PC-9 (cell line): ENCODE results near the gene ACOT12. TPM values are rescaled to one million over a fixed set of nuclear protein-coding genes. Genes with fewer than 3 reads are reported as not detected.

Source experiments
- BruUV-seq: library from RNA; stranded (reverse); fragments of 400-500 nt; replicated peaks from 2 replicates; lab custom pipeline; 2021; lab: Mats Ljungman, UMichigan
- CTCF ChIA-PET: fragments of 300-600 bp; sonication (Branson Sonifier 250); formaldehyde crosslinking; loops from one replicate; lab custom pipeline; 2022; ENCODE audit warnings: antibody characterized with exemption; lab: Charles Lee
- POLR2A ChIA-PET: fragments of 300-600 bp; sonication (Branson Sonifier 250); formaldehyde crosslinking; loops from one replicate; lab custom pipeline; 2022; ENCODE audit warnings: antibody characterized with exemption; ENCODE audit not compliant: unreplicated experiment; lab: Charles Lee
- DNase-seq, 2 experiments: peaks; one replicate each; pipeline versions ENCODE4 v3.0.0 to v3.0.0-alpha.2; 2015 to 2022; ENCODE audit warnings: mixed read lengths in 1 of 2
- H2AFZ ChIP-seq: fragments of 200-600 bp; sonication (generic); 2 replicates; pipeline ENCODE4 v1.8.1; 2017; ENCODE audit warnings: antibody characterized with exemption
- H3F3A ChIP-seq: fragments of 200-600 bp; sonication (generic); 2 replicates; pipeline ENCODE4 v1.8.1; 2017; ENCODE audit warnings: antibody characterized with exemption, mild to moderate bottlenecking, low read depth; ENCODE audit not compliant: insufficient read depth
- H3K27ac ChIP-seq: fragments of 200-600 bp; sonication (generic); 2 replicates; pipeline ENCODE4 v1.6.1; 2016; ENCODE audit warnings: mixed run types
- H3K27me3 ChIP-seq: fragments of 200-600 bp; sonication (generic); 2 replicates; pipeline ENCODE4 v1.6.1; 2016; ENCODE audit warnings: low read depth, mixed run types; ENCODE audit not compliant: insufficient read depth
- H3K36me3 ChIP-seq: fragments of 200-600 bp; sonication (generic); 2 replicates; pipeline ENCODE4 v1.6.1; 2016; ENCODE audit warnings: low read depth, mixed run types
- H3K4me1 ChIP-seq: fragments of 200-600 bp; sonication (generic); replicated peaks from 2 replicates; pipeline ENCODE4 v1.6.1; 2016; ENCODE audit warnings: mixed run types; ENCODE audit not compliant: insufficient read depth
- H3K4me2 ChIP-seq: fragments of 200-600 bp; sonication (generic); 2 replicates; pipeline ENCODE4 v1.6.1; 2017; ENCODE audit warnings: mixed run types
- H3K4me3 ChIP-seq: fragments of 200-600 bp; sonication (generic); 2 replicates; pipeline ENCODE4 v1.6.1; 2016; ENCODE audit warnings: mixed run types
- H3K79me2 ChIP-seq: fragments of 200-600 bp; sonication (generic); 2 replicates; pipeline ENCODE4 v1.6.1; 2017; ENCODE audit warnings: low read depth, mixed run types
- H3K9me2 ChIP-seq: fragments of 200-600 bp; sonication (generic); 2 replicates; pipeline ENCODE4 v1.8.1; 2017; ENCODE audit warnings: mild to moderate bottlenecking; ENCODE audit not compliant: insufficient read depth
- H3K9me3 ChIP-seq: fragments of 200-600 bp; sonication (generic); 2 replicates; pipeline ENCODE4 v1.8.1; 2016; ENCODE audit warnings: low read depth; ENCODE audit not compliant: insufficient read depth
- H4K20me1 ChIP-seq: fragments of 200-600 bp; sonication (generic); 2 replicates; pipeline ENCODE4 v1.8.1; 2017; ENCODE audit not compliant: insufficient read depth
- EZH2 ChIP-seq: fragments of 200-600 bp; sonication (generic); IDR thresholded peaks from 2 replicates; pipeline ENCODE4 v1.8.0; 2017; ENCODE audit warnings: antibody characterized with exemption, low read depth
- intact Hi-C: fragments of 100-400 bp; cut with micrococcal nuclease; formaldehyde crosslinking; loops from one replicate; pipeline ENCODE4 v1.10.0; 2022; ENCODE audit not compliant: unreplicated experiment
- total RNA-seq: library from RNA; stranded (reverse); gene quantifications from 2 replicates; pipeline ENCODE4 v1.2.3, GENCODE V29; 2021
- TF ChIP-seq, protein P1 (sequence below): fragments of 200-600 bp; sonication (generic); conservative IDR thresholded peaks from 2 replicates; pipeline ENCODE4 v1.6.1; 2017; ENCODE audit warnings: mixed run types, antibody characterized with exemption, mild to moderate bottlenecking, moderate library complexity

The ACOT12 gene
- total RNA-seq, 1 experiment from 2014 or later: not detected

- Histone ChIP-seq H3K4me2 (no peak overlapping the region), H3K4me1 (peaks cover 44% of the 10 kb centered on the region)
- DNase-seq: no peak
These were observed 30.8 kb upstream of the ACOT12 start for GRCh38 chr5:81424728-81425127.

DNA sequence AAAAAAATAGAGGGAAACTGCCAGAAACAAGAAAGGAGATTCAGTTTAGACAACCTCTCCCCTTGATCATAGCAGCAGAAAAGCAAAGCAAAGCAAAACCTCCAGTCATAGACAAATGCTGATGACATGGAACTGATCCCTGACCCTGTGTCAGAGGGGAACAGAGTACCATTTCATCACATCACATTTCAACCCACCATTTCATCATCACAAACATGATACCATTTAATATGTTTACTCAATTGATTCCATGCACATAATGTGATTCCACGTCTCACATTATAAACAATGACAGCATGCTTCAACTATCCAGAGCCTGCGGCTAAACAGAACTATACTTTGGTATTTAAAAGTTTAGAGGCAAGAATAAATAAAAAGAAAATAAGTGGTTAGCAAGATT is 28.7 kb upstream of the ACOT12 start:
- no TSS peak for BruUV-seq
- no peaks in the 10 kb centered on the region for H3K9me3 ChIP-seq
- H4K20me1 ChIP-seq: no peaks in the 10 kb centered on the region
- no peaks in the 10 kb centered on the region for H3K36me3 ChIP-seq
- DNase-seq: peak in 1 of 2 experiments; percentile 64
- ChIA-PET POLR2A (no interaction called here), CTCF (no interaction called here)
- H3K4me3 ChIP-seq: no peak overlapping the region
- TF ChIP-seq, protein P1, sequence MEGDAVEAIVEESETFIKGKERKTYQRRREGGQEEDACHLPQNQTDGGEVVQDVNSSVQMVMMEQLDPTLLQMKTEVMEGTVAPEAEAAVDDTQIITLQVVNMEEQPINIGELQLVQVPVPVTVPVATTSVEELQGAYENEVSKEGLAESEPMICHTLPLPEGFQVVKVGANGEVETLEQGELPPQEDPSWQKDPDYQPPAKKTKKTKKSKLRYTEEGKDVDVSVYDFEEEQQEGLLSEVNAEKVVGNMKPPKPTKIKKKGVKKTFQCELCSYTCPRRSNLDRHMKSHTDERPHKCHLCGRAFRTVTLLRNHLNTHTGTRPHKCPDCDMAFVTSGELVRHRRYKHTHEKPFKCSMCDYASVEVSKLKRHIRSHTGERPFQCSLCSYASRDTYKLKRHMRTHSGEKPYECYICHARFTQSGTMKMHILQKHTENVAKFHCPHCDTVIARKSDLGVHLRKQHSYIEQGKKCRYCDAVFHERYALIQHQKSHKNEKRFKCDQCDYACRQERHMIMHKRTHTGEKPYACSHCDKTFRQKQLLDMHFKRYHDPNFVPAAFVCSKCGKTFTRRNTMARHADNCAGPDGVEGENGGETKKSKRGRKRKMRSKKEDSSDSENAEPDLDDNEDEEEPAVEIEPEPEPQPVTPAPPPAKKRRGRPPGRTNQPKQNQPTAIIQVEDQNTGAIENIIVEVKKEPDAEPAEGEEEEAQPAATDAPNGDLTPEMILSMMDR: no peak
- no peak for TF ChIP-seq EZH2
- no peaks in the 10 kb centered on the region for H3K9me2 ChIP-seq
- no peaks in the 10 kb centered on the region for H3K27me3 ChIP-seq
- H3K4me2 ChIP-seq: peak overlapping the region; percentile 10; the same call in 1 of the 2 replicates
- 0 out of 2 replicates have a peak, but pooled peaks cover 10% of the 10 kb centered on the region for H3F3A ChIP-seq
- no peak overlapping the region for H2AFZ ChIP-seq
- H3K79me2 ChIP-seq: no peaks in the 10 kb centered on the region
- H3K4me1 ChIP-seq: peaks cover 33% of the 10 kb centered on the region
- peak overlapping the region; percentile 52 for H3K27ac ChIP-seq
- intact Hi-C loops: no loop called here

More at GRCh38 chr5:81424728-81425127, 30.8 kb upstream of the ACOT12 start:
- TF ChIP-seq EZH2: no peak
- TF ChIP-seq, protein P1: no peak
- no peak overlapping the region for H3K4me3 ChIP-seq
- CTCF ChIA-PET: interaction anchor here (0.6 to 1.4 kb wide), 3 partner anchors 41 to 802 kb away, joined by 3 to 6 read pairs (median 3); no protein-coding TSS in a partner anchor
- no peaks in the 10 kb centered on the region for H3K27me3 ChIP-seq
- H3K9me2 ChIP-seq: no peaks in the 10 kb centered on the region
- H3F3A ChIP-seq: 0 out of 2 replicates have a peak, but pooled peaks cover 10% of the 10 kb centered on the region
- intact Hi-C loops: loop anchor here (1.0 to 5.0 kb wide), 5 partner anchors 83 to 801 kb away; partner anchors contain the start of gene SSBP2
- POLR2A ChIA-PET: no interaction called here
- no peak overlapping the region for H2AFZ ChIP-seq
- H3K36me3 ChIP-seq: no peaks in the 10 kb centered on the region
- no TSS peak for BruUV-seq
- no peak overlapping the region for H3K27ac ChIP-seq
- no peaks in the 10 kb centered on the region for H3K79me2 ChIP-seq
- H3K9me3 ChIP-seq: no peaks in the 10 kb centered on the region
- no peaks in the 10 kb centered on the region for H4K20me1 ChIP-seq

DNA sequence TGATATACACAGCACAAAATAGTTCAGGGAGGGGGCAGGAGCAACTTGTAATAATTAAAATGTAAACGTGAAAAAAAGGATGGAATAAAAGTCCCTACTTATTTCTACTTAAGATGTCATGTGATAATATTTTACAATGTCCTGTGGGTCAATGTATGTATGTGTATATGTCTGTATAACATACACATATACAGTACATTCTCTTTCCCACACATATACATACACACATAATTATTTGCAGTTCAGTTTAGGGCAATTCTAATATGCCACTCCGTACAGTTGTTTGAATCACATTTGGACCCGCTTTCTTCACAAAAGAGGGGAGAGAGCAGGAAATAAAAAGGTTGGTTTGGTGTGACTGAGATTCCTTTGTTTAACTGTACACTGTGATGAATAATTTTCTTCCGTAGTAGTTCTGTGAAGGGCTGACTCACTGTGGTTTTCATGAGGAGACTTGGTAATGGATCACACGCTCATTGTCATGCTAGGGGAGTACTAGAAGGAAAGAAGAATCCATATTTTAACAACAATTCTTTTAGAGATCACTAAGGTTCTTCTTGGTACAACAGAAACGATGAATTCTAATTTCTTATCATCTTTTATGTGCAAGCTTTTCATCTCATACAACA is 26.2 kb upstream of the ACOT12 start:
- no peak for TF ChIP-seq EZH2
- no peaks in the 10 kb centered on the region for H3K9me3 ChIP-seq
- H3K27me3 ChIP-seq: no peaks in the 10 kb centered on the region
- H3K27ac ChIP-seq: peak overlapping the region; percentile 42
- no peak overlapping the region for H2AFZ ChIP-seq
- peak overlapping the region; percentile 24 for H3K4me2 ChIP-seq
- H3K36me3 ChIP-seq: no peaks in the 10 kb centered on the region
- CTCF ChIA-PET: no interaction called here
- 0 out of 2 replicates have a peak, but pooled peaks cover 10% of the 10 kb centered on the region for H3F3A ChIP-seq
- intact Hi-C loops: no loop called here
- H4K20me1 ChIP-seq: no peaks in the 10 kb centered on the region
- peak; percentile 24 to 75 for DNase-seq
- POLR2A ChIA-PET: interaction anchor here (0.6 kb wide), 1 partner anchor 118 kb away, joined by 11 read pairs; no protein-coding TSS in a partner anchor
- H3K4me1 ChIP-seq: peaks cover 33% of the 10 kb centered on the region
- no peaks in the 10 kb centered on the region for H3K79me2 ChIP-seq
- no peak overlapping the region for H3K4me3 ChIP-seq
- BruUV-seq: no TSS peak
- no peaks in the 10 kb centered on the region for H3K9me2 ChIP-seq
